ENCODE measurements around the gene TRIM45.

GRCh38 chr1:117143871-117144270, 22.3 kb upstream of the TRIM45 start:
- no peak for TF ChIP-seq CTCF (conservative IDR thresholded peaks at IDR 0.05)
- no peak for TF ChIP-seq ZFX (IDR thresholded peaks at IDR 0.05)

Measured in C4-2B (cell line).